HG02759 (cell line): ENCODE measurements around the gene CNNM3.
A peak's percentile ranks its signal among the peaks of the same experiment; 100 is the strongest.
"Not testable (repeated sequence)": the region's sequence is repeated elsewhere in the genome, so short reads cannot be mapped to it uniquely, and the experiment has no call there.

Experiments used
- ATAC-seq: cut with Tn5 transposase; IDR thresholded peaks from one replicate; pipeline ENCODE4 v1.9.1; 2021; ENCODE audit warnings: mild to moderate bottlenecking, moderate library complexity; ENCODE audit not compliant: unreplicated experiment

The CNNM3 gene

DNA sequence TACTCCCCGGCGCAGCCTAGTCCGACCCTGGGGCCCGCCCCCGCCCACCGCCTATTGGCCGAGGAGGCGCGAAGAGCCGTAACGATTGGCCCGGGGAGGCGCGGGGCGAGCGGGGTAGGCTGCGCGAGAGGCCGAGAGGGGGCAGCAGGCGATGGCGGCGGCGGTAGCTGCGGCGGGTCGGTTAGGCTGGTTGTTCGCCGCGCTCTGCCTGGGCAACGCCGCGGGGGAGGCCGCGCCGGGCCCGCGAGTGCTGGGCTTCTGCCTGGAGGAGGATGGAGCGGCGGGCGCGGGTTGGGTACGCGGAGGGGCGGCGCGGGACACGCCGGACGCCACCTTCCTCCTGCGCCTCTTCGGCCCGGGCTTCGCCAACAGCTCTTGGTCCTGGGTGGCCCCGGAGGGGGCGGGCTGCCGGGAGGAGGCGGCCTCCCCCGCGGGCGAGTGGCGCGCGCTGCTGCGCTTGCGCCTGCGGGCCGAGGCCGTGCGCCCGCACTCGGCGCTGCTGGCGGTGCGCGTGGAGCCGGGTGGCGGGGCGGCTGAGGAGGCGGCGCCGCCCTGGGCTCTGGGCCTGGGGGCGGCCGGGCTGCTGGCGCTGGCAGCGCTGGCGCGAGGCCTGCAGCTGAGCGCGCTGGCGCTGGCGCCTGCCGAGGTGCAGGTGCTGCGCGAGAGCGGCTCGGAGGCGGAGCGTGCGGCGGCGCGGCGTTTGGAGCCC is at the start of gene CNNM3:
TSS of gene CNNM3 (plus strand) at position 142 of the 709 bp plus-strand sequence. CDS start at position 152, 10 bp downstream.
- peak; percentile 92 for ATAC-seq

DNA sequence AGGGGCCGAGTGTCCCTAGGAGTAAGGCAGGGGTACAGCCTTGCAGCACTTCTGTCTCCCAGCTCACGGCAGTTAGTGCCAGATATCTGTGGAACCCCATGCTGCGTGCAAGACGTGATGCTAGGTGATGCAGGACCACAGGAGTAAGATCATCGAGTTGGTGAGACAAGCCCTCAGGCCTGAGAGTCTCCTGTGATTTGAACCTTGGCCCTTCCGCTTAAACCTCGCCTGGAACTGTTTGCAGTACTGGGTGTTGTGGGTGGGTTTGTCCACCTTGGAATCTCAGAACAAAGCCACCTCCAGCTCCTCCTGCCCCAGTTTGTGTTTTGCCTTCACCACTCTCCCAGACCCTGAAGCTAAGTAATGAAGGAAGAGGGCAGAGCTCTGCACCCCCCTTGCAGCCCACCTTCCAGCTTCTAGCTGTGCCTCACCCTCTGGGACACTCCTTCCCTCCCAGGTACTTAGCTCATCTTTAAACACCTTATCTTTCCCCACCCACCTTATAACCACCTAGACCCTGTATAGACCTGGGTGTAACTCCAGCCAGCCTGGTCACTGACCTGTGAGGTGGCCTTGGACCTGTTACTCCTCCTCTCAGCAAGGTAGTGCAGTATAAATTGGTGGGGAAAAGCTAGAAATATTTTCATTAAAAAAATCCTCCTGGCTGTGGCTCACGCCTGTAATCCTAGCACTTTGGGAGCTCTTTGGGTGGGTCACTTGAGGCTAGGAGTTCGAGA is 48.8 kb upstream of the CNNM3 start:
- no peak for ATAC-seq

DNA sequence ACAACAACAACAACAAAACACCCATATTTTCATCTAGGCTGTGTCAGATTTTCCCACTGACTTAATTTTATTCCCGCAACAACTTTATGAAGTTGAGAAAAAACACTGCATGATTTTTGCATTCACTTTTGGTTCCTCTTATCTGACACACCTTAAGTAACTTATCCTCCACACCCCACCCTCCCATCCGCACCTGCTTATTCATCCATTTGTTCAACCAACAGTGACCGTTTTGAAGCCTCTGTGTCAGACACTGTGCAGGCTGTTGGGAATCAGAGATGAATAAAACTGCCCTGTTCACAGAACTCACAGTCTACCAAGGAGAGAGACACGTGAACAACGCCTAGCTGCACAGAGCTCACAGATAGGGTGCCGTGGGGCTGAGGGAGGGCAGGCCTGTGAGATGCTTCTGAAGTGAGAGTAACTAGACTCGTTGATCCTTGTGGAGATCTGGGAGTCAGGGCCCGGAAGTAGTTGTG is 47.9 kb upstream of the CNNM3 start:
- ATAC-seq = peak; percentile 45

DNA sequence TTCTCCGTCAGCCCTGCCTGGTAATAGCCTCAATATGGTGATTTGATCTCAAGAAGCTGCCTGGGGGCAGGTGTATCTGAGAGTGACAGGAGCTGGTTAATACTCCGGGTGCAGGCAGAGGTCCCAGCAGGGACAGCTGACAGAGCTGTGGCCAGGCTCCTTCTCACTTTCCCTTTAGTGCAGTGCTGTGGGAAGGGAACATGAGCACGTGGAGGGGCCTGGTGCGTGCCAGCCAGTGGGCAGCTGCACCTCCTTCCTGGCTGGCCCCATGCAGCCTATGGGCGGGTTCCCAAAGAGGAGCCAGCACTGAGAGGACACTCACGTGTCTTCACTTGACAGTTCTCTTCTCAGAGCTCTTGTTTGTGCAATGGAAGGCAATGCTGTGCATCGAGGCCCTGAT is 46.3 kb upstream of the CNNM3 start:
- no peak for ATAC-seq

DNA sequence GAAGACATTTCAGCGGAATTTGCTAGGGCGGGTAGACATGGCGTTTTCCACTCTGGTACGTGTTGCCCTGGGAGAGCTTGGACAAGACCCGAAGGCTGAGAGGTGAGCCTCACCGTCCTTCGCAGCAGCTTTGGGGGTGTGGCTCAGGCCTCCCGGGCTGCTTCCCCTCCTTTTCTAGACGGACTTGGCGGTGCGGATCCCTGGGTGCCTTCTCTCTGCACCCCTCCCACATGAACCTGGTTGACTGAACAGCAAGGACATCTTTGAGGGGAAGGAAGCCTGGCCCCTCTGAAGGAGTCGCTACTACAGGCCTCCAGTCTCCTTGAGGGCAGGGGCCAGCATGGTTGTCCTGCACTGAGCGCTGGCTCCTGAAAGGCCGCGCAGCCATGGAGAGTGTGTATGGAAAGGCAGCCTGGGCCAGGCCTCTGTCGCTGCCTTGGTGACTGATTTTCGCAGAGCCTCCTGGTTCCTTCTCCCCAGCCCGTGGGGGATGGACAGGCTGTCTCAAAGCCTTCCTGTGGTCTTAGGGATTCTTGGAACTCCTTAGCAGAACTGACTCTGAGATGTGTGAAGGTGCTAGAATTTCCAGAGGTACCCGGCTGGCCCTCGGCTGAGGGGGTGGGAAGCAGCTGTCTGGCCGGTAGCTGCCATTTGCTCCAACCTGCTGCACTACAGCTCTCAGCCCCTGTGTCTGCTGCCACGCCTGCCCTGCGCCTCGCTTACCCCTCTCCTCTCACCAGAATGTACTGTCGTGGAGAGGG is 45.4 kb upstream of the CNNM3 start:
- no peak for ATAC-seq

DNA sequence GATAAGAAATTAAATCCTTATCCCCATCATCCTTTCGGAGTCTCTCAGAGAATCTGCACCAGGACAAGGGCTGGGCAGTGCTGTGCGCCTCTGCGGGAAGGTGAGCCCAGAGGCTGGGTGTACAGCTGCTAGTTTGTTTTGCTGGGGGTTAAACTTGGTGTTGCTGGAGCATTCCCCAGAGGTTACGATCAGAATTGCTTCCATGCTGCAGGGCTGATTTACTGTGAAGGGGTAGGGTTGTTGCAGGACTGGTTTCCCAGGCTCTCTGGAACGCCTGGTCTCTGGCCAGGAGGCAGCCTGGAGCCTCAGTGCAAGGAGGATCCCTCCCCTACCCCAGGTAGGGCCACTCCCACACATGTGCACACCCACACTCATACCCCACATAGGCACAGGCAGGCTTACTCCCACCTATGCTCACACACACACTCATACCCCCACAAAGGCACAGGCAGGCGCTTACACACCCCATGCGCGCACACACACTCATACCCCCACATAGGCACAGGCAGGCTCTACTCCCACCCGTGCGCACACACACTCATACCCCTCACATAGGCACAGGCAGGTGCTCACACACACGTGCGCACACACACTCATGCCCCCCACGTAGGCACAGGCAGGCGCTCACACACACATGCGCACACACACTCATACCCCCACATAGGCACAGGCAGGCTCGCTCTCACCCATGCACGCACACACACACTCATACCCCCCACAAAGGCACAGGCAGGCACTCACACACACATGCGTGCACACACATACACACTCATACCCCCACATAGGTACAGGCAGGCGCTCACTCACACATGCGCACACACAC is 44.1 kb upstream of the CNNM3 start:
- no peak for ATAC-seq

DNA sequence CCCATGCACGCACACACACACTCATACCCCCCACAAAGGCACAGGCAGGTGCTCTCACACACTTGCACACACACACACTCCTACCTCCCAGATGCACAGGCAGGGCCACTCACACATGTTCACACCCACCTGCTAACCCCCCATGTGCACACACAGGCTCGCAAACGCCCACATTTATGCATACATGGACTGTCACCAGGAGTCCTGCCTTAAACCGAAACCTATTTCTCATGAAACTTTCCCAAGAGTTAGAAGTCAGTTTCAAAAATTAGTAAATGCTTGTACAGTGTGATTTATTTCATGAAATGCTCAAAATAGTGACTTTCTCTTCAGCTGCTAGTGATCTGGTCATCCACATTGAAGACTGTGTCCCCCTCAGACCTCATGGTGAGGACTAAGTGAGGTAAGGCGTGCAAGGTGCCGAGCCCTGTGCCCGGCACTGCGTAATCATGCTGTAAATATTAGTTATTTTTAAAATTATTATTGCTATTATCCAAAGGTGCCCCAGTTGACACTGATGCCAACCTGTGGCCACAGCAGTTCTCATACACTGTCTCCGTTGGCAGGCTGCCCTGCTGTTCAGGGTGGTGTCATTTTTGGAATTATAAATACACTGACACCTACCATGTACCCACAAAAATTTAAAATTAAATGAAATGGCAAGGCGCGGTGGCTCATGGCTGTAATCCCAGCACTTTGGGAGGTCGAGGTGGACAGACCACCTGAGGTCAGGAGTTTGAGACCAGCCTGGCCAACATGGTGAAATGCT is 43.0 kb upstream of the CNNM3 start:
- ATAC-seq = peak; percentile 51

DNA sequence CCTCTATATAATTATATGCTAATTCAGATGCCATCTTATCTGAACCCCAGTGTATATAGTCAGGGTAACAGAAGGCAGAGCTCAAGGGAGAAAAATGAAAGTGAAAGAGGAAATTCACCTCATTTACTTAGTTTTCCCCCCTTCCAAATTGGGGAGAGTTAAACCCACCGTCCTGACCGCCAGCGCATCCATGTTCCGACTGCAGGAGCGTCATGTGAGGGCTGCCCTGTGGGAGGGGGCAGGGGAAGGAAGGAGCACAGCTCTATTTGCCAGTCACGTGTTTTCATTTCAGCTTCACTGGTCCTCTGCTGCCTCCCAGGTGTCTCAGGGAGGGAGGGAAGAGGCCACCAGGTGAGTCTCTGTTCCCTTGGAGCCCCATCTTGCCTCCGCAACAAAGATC is 42.1 kb upstream of the CNNM3 start:
- ATAC-seq = peak; percentile 33

DNA sequence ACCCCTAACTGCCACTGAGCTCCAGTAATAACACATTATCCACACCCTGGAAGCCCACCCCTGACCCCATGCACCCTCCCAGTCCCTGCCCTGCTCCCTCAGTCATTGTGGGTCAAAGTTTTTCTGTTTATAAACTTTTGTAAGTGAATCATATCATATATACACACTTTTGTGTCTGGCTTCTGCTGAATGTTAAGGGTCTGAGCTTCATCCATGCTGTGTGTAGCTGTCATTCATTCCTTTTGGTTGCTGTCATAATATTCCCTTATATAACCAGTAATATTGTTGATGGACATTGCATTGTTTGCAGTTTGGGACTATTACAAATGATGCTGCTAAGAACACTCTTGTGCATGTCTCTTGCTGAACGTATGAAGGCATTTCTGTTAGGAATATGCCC is 40.9 kb upstream of the CNNM3 start:
- no peak for ATAC-seq

DNA sequence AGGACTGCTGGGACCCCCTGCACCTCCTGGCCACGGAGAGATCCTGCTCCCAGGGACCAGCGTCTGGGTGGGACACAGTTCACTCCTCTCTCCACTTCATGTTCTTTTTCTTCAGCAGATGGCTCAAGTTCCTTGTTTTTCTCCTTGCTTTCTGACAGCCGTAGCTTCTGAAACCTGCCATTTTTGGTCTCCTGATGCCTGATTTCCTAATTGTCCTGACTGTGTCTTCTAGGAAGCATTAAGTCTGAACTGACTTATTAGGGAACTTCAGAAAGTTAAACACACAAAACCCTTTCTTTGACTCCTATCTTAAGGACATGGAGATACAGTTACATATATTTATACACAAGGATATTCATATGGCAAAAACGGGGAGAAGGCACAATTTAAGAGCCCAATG is 32.7 kb upstream of the CNNM3 start:
- ATAC-seq = no peak

DNA sequence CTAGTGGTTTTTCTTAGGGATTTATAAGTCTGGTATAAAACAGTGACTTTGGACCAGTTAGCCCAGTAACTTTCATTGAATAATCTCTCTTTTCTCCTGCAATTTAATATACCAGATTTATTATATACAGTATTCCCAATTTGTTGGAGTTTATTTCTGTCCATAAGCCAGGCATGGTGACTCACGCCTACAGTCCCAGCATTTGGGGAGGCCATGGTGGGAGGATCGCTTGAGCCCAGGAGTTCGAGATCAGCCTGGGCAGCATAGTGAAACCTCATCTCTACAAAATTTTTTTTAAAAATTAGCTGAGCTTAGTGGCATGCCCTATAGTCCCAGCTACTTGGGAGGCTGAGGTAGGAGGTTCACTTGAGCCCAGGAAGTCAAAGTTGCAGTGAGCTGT is 28.7 kb upstream of the CNNM3 start:
- ATAC-seq = no peak

DNA sequence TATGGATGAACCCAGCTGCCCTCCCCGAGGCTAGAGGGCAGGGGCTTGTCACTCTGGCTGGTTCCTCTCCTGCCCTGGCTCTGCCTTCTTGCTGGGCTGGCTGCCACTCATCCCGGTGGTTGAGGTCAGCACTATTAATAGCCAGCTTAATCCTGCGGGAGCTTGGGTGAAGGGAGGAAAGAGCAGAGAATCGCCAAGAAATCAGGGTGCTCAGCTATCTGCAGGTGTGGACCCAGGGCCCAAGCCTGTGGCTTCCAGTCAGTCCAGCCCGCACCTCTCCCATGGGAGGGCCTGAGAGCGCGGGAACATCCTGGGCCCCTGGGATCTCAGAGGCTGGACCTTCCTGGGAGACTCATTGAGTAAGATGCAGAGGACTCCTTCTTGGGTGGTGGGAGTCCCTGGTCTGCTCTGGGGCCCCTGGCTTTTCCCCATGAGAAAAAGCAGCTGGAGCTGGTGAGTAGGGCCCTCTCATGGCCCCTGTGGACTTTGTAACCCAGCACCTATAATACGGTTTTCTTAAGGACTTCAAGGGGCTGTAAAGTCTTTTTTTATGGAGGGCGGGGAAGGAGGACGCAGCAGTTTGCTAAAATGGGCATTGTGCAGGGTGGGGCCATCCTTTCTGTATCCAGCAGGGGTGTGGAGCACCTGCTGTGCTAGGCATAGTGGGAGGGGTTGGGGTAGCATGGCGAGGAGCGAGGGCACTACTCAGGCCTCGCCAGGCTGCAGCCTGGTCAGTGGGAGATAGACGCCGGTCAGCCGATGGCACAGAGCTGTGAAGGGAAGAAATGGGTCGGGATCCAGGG is 27.4 kb upstream of the CNNM3 start:
- ATAC-seq = no peak

DNA sequence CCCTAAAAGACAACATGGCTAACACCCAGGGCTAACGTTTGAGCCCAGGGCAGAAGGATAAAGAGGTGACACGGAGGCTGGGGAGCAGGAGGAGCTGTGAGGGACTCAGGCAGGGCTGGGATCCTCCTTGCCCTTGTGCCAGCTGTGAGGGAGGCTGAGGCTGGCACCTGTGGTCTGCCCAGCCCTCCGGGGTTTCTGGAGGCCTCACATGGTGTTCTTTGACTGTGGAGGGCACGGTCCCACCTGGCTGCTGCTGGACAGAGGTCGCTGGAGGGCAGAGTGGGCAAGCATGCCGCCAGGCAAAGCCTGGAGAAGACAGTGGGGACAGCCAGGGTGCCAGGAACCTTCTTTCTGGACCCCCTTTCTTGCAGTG is 26.8 kb upstream of the CNNM3 start:
- ATAC-seq = no peak

DNA sequence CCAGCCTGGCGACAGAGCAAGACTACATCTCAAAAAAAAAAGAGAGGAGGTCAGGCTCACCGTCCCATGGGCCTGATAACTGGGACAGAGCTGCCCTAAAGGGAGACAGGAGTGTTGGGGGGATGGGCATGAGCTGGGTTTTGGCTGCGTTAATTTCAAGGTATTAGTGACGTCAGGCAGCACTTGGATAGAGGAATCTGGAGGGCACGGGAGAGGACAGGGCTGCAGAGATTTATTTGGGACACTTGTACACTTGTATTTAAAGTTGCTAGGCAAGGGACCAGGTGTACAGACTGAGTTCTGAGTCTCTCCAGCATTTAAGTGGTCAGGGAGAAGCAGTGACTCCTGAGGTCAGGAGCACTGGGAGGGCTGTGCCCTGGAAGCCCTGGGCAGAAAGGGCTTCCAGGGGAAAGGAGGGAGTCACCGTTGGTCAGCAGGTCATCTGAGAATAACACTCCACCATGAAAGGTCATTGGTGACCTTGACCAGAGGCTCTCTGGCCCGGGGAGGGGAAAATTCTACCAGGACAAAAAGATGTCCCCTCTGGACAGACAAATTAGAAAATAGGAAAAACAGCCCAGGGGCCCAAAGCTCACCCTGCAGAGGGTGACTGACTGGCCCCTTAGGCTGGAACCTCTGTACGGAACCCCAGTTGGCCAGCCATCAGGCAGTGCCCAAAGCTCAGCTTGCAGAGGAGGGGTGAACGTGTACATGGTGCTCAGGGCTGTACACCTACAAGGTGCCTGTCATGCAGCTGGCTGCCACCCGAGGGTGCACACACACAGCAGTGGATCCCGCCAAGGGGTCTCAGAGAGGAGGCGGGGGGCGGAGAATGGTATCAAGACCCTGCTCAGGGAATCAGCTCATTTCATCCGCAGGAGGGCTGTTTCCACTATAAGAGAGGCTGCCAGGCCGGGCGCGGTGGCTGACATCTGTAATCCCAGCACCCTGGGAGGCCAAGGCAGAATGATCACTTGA is 23.0 kb upstream of the CNNM3 start:
- no peak for ATAC-seq

DNA sequence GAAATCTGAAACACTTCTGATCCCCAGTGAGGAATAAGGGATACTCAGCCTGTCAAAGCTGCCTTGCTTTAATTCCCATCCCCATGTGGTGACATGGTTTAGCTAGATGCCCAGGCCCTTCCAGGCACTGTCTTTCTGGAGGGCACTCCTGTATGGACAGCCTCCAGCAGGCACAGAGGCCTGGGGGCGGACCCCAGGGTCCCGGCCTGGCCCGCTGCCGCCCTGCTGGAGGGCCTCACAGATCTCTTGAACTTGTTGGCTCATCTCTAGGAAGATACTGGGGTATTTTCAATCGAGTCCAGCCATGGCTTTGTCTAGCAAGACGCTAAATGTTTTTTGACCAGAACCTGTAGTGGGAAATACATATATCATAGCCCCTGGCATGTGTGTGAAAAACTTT is 21.0 kb upstream of the CNNM3 start:
- no peak for ATAC-seq

DNA sequence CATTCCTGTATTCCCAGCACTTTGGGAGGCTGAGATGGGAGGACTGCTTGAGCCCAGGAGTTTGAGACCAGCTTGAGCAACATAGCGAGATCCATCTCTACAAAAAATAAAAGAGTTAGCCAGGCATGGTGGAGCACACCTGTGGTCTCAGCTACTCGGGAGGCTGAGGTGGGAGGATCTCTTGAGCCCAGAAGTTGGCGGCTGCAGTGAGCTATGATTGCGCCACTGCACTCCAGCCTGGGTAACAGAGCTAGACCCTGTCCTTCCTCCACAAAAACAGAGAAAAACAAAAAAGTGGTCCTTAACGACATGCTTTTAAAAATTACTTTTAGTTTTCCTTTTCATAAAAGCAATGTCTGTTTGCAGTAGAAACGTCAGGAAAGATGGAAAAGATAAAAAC is 19.6 kb upstream of the CNNM3 start:
- ATAC-seq = not testable (repeated sequence)

DNA sequence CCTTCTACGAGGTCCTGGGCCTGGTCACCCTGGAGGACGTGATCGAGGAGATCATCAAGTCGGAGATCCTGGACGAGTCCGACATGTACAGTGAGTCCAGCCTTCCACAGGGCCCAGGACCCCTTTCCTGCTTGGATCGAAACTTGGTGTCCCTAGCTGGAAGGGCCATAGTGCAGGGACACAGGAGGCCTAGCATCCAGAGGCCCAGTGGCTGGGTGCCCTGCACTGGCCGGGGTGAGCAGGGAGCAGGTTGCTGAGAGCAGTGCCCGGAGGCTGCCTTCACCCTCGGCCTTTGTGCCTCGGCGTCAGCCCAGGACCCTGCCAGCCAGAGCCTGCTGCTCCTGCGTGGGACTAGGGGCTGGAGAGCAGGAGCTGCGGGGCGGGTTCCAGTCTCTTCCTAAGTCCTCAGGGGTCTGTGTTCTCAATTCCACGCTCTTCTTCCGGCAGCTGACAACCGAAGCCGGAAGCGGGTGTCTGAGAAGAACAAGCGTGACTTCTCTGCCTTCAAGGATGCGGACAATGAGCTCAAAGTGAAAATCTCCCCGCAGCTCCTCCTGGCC is 18.9 kb upstream of the CNNM3 start:
- no peak for ATAC-seq
